ENCODE results near the gene USP24. TPM values are rescaled to one million over a fixed set of nuclear protein-coding genes. Genes with fewer than 3 reads are reported as not detected.

The USP24 gene
- total RNA-seq, 1 experiment from 2014 or later = 35.3 TPM

GRCh38 chr1:55190109-55190508 is 25.1 kb downstream of the USP24 start:
- no peak overlapping the region for H3K56ac ChIP-seq (ENCODE audit: insufficient read length, low read depth, low read length)

More at GRCh38 chr1:55190109-55190508, 25.1 kb downstream of the USP24 start:
- WGBS (ENCODE audit: extremely low coverage, insufficient read length, low lambda C conversion rate) = no CpG with 5 or more reads among the region's 4 CpGs
- Histone ChIP-seq H4K8ac (replicated peaks; ENCODE audit: insufficient read length, low read depth, low read length) (no peak overlapping the region), H3K79me2 (ENCODE audit: insufficient read depth, low read length) (peaks cover 5% of the 10 kb centered on the region), H2BK20ac (ENCODE audit: low read depth, low read length, poor library complexity, severe bottlenecking) (no peak overlapping the region), H2BK15ac (ENCODE audit: low read depth, low read length) (no peak overlapping the region), H3K18ac (ENCODE audit: insufficient read length, low read depth, low read length) (no peak overlapping the region), H2BK120ac (ENCODE audit: low read depth, low read length, poor library complexity, severe bottlenecking) (no peak overlapping the region), H2BK12ac (ENCODE audit: insufficient read length, low read depth, low read length) (no peak overlapping the region), H3K23me2 (ENCODE audit: insufficient read length, low read depth, low read length, poor library complexity, severe bottlenecking) (no peaks in the 10 kb centered on the region), H3K14ac (ENCODE audit: insufficient read depth, low read length) (no peak overlapping the region), H3K79me1 (ENCODE audit: insufficient read depth, low read depth, low read length, poor library complexity, severe bottlenecking) (no peaks in the 10 kb centered on the region), H4K91ac (ENCODE audit: insufficient read length, low read depth, low read length) (no peak overlapping the region), H3K9me3 (ENCODE audit: control insufficient read depth, low read depth, low read length) (no peaks in the 10 kb centered on the region), H3K23ac (ENCODE audit: insufficient read length, low read depth, low read length) (no peak overlapping the region), H2BK5ac (ENCODE audit: insufficient read length, low read length) (no peak overlapping the region), H3K4me1 (ENCODE audit: insufficient read depth, low read length) (no peaks in the 10 kb centered on the region), H4K20me1 (ENCODE audit: control insufficient read depth, insufficient read depth, insufficient read length) (no peaks in the 10 kb centered on the region), H3K9ac (ENCODE audit: extremely low read depth, insufficient read length, low read length) (no peak overlapping the region), H4K5ac (ENCODE audit: insufficient read length, low read depth, low read length) (no peak overlapping the region), H3T11ph (ENCODE audit: low read length) (no peak overlapping the region), H2AFZ (ENCODE audit: low read length) (no peak overlapping the region), H3K27ac (ENCODE audit: insufficient read length, low read depth, low read length) (no peak overlapping the region), H2AK5ac (ENCODE audit: insufficient read length, low read length) (no peak overlapping the region), H3K4me2 (ENCODE audit: insufficient read depth, insufficient read length, low read length) (no peak overlapping the region), H3K27me3 (ENCODE audit: insufficient read depth, low read length) (no peaks in the 10 kb centered on the region), H3K4ac (ENCODE audit: low read depth, low read length) (no peak overlapping the region)
- DNase-seq = no peak
- TF ChIP-seq, protein P1, sequence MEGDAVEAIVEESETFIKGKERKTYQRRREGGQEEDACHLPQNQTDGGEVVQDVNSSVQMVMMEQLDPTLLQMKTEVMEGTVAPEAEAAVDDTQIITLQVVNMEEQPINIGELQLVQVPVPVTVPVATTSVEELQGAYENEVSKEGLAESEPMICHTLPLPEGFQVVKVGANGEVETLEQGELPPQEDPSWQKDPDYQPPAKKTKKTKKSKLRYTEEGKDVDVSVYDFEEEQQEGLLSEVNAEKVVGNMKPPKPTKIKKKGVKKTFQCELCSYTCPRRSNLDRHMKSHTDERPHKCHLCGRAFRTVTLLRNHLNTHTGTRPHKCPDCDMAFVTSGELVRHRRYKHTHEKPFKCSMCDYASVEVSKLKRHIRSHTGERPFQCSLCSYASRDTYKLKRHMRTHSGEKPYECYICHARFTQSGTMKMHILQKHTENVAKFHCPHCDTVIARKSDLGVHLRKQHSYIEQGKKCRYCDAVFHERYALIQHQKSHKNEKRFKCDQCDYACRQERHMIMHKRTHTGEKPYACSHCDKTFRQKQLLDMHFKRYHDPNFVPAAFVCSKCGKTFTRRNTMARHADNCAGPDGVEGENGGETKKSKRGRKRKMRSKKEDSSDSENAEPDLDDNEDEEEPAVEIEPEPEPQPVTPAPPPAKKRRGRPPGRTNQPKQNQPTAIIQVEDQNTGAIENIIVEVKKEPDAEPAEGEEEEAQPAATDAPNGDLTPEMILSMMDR (conservative IDR thresholded peaks at IDR 0.05) = no peak
- Mint-ChIP-seq H3K4me1 (peaks cover 19 to 24% of the 10 kb centered on the region in 2 experiments), H3K27ac (no peak overlapping the region), H3K36me3 (ENCODE audit: insufficient read depth in 1 of 3, low read depth in 3 of 3) (peaks cover 2 to 8% (median 6%) of the 10 kb centered on the region in 3 experiments; a peak in 4 of 7 replicates), H3K27me3 (ENCODE audit: low read depth) (no peaks in the 10 kb centered on the region), H3K9me3 (peaks cover under 1 to 2% of the 10 kb centered on the region in 2 experiments; a peak in 1 of 5 replicates), H3K4me3 (no peak overlapping the region)

All from H9 (cell line).